Measurements from ENCODE around the gene CCDC69.

GRCh38 chr5:151251001-151251551 lies 27.2 kb upstream of the CCDC69 start:
- TF ChIP-seq CTCF (IDR thresholded peaks at IDR 0.05) (no peak), POLR2A (IDR thresholded peaks at IDR 0.05) (no peak)
